Progenitor cell of endocrine pancreas (in vitro differentiated cells): Measurements from ENCODE around the gene FAM193A. TPM values are rescaled to one million over a fixed set of nuclear protein-coding genes. Genes with fewer than 3 reads are reported as not detected.
"Not testable (repeated sequence)": the region's sequence is repeated elsewhere in the genome, so short reads cannot be mapped to it uniquely, and the experiment has no call there.

ENCODE experiments used
- DNase-seq: peaks from one replicate; pipeline ENCODE4 v3.0.0; 2021; ENCODE audit warnings: low spot score; ENCODE audit not compliant: unreplicated experiment
- H3K27ac Mint-ChIP-seq: 2 replicates; pipeline ENCODE4 v1.8.0; 2021; ENCODE audit warnings: mild to moderate bottlenecking, moderate library complexity, mixed read lengths
- H3K27me3 Mint-ChIP-seq: 2 replicates; pipeline ENCODE4 v1.8.0; 2021; ENCODE audit warnings: mixed read lengths
- H3K36me3 Mint-ChIP-seq: 2 replicates; pipeline ENCODE4 v1.8.0; 2022; ENCODE audit warnings: mixed read lengths; ENCODE audit not compliant: insufficient read depth
- H3K4me1 Mint-ChIP-seq: 2 replicates; pipeline ENCODE4 v1.8.0; 2021; ENCODE audit warnings: low read depth, mixed read lengths
- H3K4me3 Mint-ChIP-seq: 2 replicates; pipeline ENCODE4 v1.8.0; 2021; ENCODE audit warnings: low read depth, mild to moderate bottlenecking, moderate library complexity, mixed read lengths
- H3K9me3 Mint-ChIP-seq: 2 replicates; pipeline ENCODE4 v1.8.0; 2021; ENCODE audit warnings: low read depth, mixed read lengths
- total RNA-seq: library from RNA; stranded (reverse); gene quantifications from 2 replicates; pipeline ENCODE4 v1.2.1, GENCODE V29; 2021
- TF ChIP-seq, protein P1 (sequence below): fragments of 200-600 bp; sonication (generic); IDR thresholded peaks from one replicate; pipeline ENCODE4 v1.5.0; 2021; ENCODE audit warnings: antibody characterized with exemption, mild to moderate bottlenecking; ENCODE audit not compliant: unreplicated experiment

Gene FAM193A
- total RNA-seq, 1 donor from 2014 or later: 53.4 TPM

DNA sequence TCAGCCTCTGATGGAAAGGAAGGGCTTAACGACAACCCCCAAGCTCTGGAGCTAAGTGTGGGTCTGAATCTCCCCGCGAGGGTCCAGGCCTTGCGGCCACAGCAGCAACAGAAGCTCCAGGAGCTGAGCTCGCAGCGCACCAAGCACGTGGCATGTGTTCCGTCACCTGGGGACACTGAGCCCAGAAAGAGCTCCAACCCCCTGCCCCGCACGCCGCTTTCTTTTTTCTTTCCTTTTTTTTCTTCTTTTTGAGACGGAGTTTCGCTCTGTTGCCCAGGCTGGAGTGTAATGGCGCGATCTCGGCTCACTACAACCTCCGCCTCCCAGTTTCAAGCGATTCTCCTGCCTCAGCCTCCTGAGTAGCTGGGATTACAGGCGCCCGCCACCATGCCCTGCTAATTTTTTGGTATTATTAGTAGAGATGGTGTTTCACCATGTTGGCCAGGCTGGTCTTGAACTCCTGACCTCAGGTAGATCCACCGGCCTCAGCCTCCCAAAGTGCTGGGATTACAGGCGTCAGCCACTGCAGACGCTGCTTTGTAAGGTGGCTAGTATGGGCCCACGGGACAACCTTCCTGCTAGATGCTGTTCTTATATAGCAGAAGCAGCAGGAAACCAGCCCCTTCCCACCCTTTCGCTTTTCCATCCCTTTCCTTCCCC is 220.4 kb downstream of the FAM193A start:
- no peaks in the 10 kb centered on the region for H3K27me3 Mint-ChIP-seq
- no peaks in the 10 kb centered on the region for H3K36me3 Mint-ChIP-seq
- no peaks in the 10 kb centered on the region for H3K9me3 Mint-ChIP-seq
- peak overlapping the region; percentile 65 for H3K4me3 Mint-ChIP-seq
- H3K4me1 Mint-ChIP-seq: peaks cover 12% of the 10 kb centered on the region
- H3K27ac Mint-ChIP-seq: peak overlapping the region; percentile 2
- no peak for DNase-seq
- TF ChIP-seq, protein P1, sequence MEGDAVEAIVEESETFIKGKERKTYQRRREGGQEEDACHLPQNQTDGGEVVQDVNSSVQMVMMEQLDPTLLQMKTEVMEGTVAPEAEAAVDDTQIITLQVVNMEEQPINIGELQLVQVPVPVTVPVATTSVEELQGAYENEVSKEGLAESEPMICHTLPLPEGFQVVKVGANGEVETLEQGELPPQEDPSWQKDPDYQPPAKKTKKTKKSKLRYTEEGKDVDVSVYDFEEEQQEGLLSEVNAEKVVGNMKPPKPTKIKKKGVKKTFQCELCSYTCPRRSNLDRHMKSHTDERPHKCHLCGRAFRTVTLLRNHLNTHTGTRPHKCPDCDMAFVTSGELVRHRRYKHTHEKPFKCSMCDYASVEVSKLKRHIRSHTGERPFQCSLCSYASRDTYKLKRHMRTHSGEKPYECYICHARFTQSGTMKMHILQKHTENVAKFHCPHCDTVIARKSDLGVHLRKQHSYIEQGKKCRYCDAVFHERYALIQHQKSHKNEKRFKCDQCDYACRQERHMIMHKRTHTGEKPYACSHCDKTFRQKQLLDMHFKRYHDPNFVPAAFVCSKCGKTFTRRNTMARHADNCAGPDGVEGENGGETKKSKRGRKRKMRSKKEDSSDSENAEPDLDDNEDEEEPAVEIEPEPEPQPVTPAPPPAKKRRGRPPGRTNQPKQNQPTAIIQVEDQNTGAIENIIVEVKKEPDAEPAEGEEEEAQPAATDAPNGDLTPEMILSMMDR: no peak

DNA sequence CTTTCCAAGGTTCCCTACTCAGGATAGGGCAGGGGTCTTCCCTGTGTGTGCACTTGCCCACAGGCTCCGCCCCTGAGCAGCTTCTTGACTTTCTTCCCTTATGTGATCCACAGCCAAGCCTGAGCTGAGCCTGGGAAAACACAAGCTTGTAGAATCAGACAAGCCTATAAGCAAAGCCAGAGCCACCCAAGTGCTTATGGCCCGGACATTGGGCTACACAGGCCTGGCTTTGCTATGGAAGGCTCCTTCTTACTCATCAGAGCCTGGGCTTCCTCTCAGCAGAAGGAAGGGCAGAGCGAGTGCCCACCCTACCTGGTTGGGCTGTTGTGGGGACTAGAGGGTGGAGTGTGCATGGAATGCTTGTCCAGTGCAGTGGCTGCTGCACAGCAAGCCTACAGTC is 221.0 kb downstream of the FAM193A start:
- Mint-ChIP-seq H3K9me3 (no peaks in the 10 kb centered on the region), H3K27me3 (no peaks in the 10 kb centered on the region), H3K36me3 (no peaks in the 10 kb centered on the region), H3K4me3 (peak overlapping the region; percentile 64), H3K4me1 (peaks cover 14% of the 10 kb centered on the region), H3K27ac (peak overlapping the region; percentile 2)
- TF ChIP-seq, protein P1: no peak
- DNase-seq: no peak

DNA sequence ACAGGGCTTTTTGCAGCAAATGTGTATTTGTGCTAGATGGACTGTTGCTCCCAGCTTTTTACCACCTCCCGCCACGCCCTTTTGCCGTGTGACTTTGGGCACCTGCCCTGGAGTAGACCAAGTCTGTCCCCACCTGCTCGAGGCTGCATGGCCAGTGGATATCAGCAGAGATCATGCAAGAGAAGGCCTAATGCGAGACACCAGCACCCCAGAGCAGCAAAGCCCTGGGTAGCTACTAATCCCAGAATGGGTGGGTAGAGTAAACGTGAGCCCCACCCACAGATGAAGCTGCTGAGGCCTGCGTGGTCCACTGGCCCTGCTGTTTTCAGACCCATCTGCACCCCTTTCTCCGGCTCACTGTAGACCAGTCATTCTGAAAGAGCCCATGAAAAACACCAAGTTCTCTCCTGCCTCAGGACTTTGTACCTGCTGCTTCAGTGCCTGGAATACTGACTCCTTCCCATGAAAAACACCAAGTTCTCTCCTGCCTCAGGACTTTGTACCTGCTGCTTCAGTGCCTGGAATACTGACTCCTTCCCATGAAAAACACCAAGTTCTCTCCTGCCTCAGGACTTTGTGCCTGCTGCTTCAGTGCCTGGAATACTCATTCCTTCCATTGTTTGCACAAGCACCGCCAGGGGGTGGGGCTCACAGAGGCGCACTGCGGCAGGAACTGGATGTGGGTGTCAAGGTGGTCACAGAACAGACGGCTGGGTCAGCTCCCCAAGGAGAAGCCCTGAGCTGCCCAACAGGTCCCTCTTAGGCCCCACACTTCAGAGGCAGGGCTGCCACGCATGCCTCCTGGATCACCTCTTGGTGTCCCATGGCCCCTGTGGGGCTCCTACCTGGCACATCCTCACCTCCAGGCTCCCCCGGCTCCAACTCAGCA is 224.8 kb downstream of the FAM193A start:
- no peak overlapping the region for H3K4me3 Mint-ChIP-seq
- TF ChIP-seq, protein P1: peak; percentile 10
- no peaks in the 10 kb centered on the region for H3K36me3 Mint-ChIP-seq
- H3K27ac Mint-ChIP-seq: no peak overlapping the region
- H3K4me1 Mint-ChIP-seq: peaks cover 8% of the 10 kb centered on the region
- peaks cover 2% of the 10 kb centered on the region for H3K27me3 Mint-ChIP-seq
- H3K9me3 Mint-ChIP-seq: no peaks in the 10 kb centered on the region
- no peak for DNase-seq

DNA sequence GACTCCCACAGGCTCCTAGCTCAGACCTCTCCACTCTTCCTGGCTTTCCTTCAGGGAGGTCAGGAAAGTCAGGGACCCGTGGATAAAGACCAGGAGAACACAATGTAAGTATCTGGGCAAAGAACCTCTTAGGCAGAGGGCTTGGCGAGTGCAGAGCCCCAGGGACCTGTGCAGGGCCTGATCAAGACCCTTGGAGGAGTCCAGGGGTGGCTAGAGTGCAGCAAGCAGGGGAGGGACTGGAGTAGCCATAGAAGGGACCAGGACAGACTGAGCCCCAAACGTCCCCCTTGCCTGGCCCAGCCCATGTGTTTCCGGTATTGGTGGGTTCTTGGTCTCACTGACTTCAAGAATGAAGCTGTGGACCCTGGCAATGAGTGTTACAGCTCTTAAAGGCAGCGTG is 225.6 kb downstream of the FAM193A start:
- TF ChIP-seq, protein P1: no peak
- no peak for DNase-seq
- no peak overlapping the region for H3K27ac Mint-ChIP-seq
- no peak overlapping the region for H3K4me3 Mint-ChIP-seq
- H3K27me3 Mint-ChIP-seq: peaks cover 2% of the 10 kb centered on the region
- H3K36me3 Mint-ChIP-seq: no peaks in the 10 kb centered on the region
- no peaks in the 10 kb centered on the region for H3K9me3 Mint-ChIP-seq
- peaks cover 8% of the 10 kb centered on the region for H3K4me1 Mint-ChIP-seq

DNA sequence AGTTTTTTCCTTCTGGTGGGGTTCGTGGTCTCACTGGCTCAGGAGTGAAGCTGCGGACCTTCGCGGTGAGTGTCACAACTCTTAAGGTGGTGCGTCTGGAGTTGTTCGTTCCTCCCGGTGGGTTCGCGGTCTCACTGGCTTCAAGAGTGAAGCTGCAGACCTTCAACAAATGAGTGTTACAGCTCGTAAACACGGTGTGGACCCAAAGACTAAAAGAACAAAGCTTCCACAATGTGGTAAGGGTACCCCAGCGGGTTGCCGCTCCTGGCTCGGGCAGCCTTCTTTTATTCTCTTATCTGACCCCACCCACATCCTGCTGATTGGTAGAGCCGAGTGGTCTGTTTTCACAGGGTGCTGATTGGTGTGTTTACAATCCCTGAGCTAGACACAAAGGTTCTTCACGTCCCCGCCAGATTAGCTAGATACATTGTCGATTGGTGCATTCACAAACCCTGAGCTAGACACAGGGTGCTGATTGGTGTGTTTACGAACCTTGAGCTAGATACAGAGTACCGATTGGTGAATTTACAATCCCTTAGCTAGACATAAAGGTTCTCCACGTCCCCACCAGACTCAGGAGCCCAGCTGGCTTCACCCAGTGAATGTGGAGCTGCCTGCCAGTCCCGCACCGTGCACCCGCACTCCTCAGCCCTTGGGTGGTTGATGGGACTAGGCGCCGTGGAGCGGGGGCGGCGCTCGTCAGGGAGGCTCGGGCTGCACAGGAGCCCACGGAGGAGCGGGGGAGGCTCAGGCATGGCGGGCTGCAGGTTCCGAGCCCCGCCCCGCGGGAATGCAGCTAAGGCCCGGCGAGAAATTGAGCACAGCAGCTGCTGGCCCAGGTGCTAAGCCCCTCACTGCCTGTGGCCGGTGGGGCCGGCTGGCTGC is 226.3 kb downstream of the FAM193A start:
- not testable (repeated sequence) for H3K9me3 Mint-ChIP-seq, H3K36me3 Mint-ChIP-seq, H3K27ac Mint-ChIP-seq, DNase-seq, H3K27me3 Mint-ChIP-seq, H3K4me1 Mint-ChIP-seq, H3K4me3 Mint-ChIP-seq
